ENCODE measurements around the gene DPT.

Gene DPT

DNA sequence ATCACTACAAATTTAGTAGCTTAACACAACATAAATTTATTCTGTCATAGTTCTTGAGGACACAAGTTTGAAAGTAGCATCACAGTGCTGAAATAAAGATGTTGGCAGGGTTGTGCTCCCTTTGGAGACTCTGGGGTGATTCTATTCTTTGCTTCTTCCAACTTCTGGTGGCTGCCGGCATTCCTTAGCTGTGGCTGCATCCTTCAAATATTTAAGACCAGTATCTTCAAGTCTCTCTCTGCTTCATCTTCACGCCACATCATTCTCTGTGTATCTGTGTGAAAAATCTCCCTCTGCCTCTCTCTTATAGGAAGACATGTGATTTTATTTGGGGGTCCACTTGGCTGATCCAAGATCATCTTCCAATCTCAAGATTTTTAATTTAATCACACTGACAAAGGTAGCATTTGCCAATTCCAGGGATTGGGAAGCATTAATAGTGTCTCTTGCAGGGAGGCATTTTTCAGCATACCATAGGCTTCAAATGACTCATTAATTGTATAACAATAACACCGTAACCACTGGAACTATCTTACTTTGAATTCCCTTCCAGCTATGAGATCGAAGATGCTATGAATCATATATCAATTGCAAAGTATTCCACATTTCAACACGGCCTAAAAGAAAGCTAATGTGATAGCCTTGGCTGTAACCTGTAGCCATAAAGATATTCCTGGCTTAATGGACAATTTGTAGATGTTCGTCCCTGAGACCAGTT lies 74.6 kb downstream of the DPT start:
- no peak for DNase-seq

DNA sequence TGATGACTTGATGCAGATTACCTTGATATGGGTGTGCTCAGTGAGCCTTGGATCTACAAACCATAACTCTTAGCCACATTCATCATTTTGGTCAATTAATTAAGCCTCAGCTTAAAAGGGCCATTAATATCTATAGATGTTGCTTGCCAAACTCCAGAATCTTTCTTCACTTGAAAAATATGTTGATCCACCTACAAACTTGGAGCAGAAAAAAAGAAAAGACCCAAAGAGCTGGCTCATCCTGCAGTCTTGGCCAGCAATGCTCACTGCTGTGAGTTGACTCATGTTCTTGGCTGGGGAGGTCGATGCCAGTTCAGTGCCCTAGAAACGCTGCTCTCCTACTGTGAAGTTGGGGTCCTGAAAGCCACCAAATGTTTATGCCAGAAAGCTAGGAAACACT lies 75.4 kb downstream of the DPT start:
- DNase-seq, result no peak

GRCh38 chr1:168645721-168646120 lies 83.3 kb downstream of the DPT start:
- DNase-seq, result no peak

All from GF-D8 (cell line).